Trophoblast cell (in vitro differentiated cells and primary cell): Measurements from ENCODE around the gene MTHFD2.

Experiments
- DNase-seq, 2 donors: peaks; one replicate each; pipeline ENCODE4 v3.0.0-alpha.2; 2016
- H2AFZ ChIP-seq: 2 replicates; pipeline ENCODE4 v1.6.1; 2013; ENCODE audit warnings: low read length, moderate library complexity, mild to moderate bottlenecking; ENCODE audit not compliant: insufficient read depth, poor library complexity
- H2AK5ac ChIP-seq: 2 replicates; pipeline ENCODE4 v1.6.1; 2013; ENCODE audit warnings: mild to moderate bottlenecking, low read length
- H2BK120ac ChIP-seq: 2 replicates; pipeline ENCODE4 v1.6.1; 2013; ENCODE audit warnings: low read length, mild to moderate bottlenecking, moderate library complexity; ENCODE audit not compliant: insufficient read depth, poor library complexity
- H2BK12ac ChIP-seq: 2 replicates; pipeline ENCODE4 v1.6.1; 2013; ENCODE audit warnings: mild to moderate bottlenecking, low read length, moderate library complexity
- H2BK5ac ChIP-seq: 2 replicates; pipeline ENCODE4 v1.6.1; 2013; ENCODE audit warnings: low read length, low read depth, moderate library complexity, mild to moderate bottlenecking; ENCODE audit not compliant: poor library complexity
- H3K14ac ChIP-seq: 2 replicates; pipeline ENCODE4 v1.6.1; 2013; ENCODE audit warnings: mild to moderate bottlenecking, low read length
- H3K18ac ChIP-seq: 2 replicates; pipeline ENCODE4 v1.6.1; 2013; ENCODE audit warnings: mild to moderate bottlenecking, low read length
- H3K23ac ChIP-seq: 2 replicates; pipeline ENCODE4 v1.6.1; 2013; ENCODE audit warnings: low read length
- H3K27ac ChIP-seq: 2 replicates; pipeline ENCODE4 v1.5.1; 2013; ENCODE audit warnings: low read depth, mild to moderate bottlenecking, inconsistent platforms, low read length, moderate library complexity
- H3K27me3 ChIP-seq: 2 replicates; pipeline ENCODE4 v1.6.1; 2013; ENCODE audit warnings: inconsistent platforms, mild to moderate bottlenecking, low read length, moderate library complexity; ENCODE audit not compliant: insufficient read depth
- H3K36me3 ChIP-seq, 2 experiments: 1 replicate in 1 of 2; 2 replicates in 1 of 2; pipeline ENCODE4 v1.6.1; 2013; ENCODE audit warnings: low read length in 2 of 2, mild to moderate bottlenecking in 2 of 2, moderate library complexity in 1 of 2; ENCODE audit not compliant: insufficient read depth in 2 of 2, control insufficient read depth in 1 of 2
- H3K4ac ChIP-seq: 2 replicates; pipeline ENCODE4 v1.6.1; 2013; ENCODE audit warnings: low read depth, mild to moderate bottlenecking, low read length, moderate library complexity
- H3K4me1 ChIP-seq, 2 experiments: 1 replicate in 1 of 2; 2 replicates in 1 of 2; pipeline ENCODE4 v1.6.1; 2013; ENCODE audit warnings: low read length in 2 of 2, mild to moderate bottlenecking in 2 of 2, moderate library complexity in 1 of 2; ENCODE audit not compliant: insufficient read depth in 2 of 2, control insufficient read depth in 1 of 2
- H3K4me2 ChIP-seq: 2 replicates; pipeline ENCODE4 v1.6.1; 2013; ENCODE audit warnings: inconsistent platforms, mild to moderate bottlenecking, low read length, moderate library complexity
- H3K4me3 ChIP-seq: 2 replicates; pipeline ENCODE4 v1.5.1; 2013; ENCODE audit warnings: mild to moderate bottlenecking, low read depth, low read length, inconsistent platforms
- H3K79me1 ChIP-seq: one replicate; pipeline ENCODE4 v1.6.1; 2013; ENCODE audit warnings: low read length
- H3K79me2 ChIP-seq: 2 replicates; pipeline ENCODE4 v1.6.1; 2013; ENCODE audit warnings: low read length, mild to moderate bottlenecking; ENCODE audit not compliant: control insufficient read depth, insufficient read depth, poor library complexity
- H3K9ac ChIP-seq: 2 replicates; pipeline ENCODE4 v1.6.1; 2013; ENCODE audit warnings: mild to moderate bottlenecking, low read length
- H3K9me3 ChIP-seq: 2 replicates; pipeline ENCODE4 v1.6.1; 2013; ENCODE audit warnings: low read depth, mild to moderate bottlenecking, control low read depth, inconsistent platforms, low read length; ENCODE audit not compliant: insufficient read depth
- H4K12ac ChIP-seq: 2 replicates; pipeline ENCODE4 v1.6.1; 2013; ENCODE audit warnings: low read depth, mild to moderate bottlenecking, low read length, moderate library complexity
- H4K8ac ChIP-seq: 2 replicates; pipeline ENCODE4 v1.6.1; 2013; ENCODE audit warnings: low read depth, mild to moderate bottlenecking, low read length, moderate library complexity
- H4K91ac ChIP-seq: one replicate; pipeline ENCODE4 v1.6.1; 2013; ENCODE audit warnings: low read depth, mild to moderate bottlenecking, low read length, moderate library complexity
- WGBS: extraction: QIAGEN DNeasy Blood & Tissue Kit; methylation state at CpG from one replicate; pipeline ENCODE4 v1.1.7; 2013; ENCODE audit warnings: missing lambda C conversion rate; ENCODE audit not compliant: insufficient read length, insufficient coverage; ENCODE audit errors: extremely low coverage; 5-methylcytosine and 5-hydroxymethylcytosine counted together

The MTHFD2 gene

DNA sequence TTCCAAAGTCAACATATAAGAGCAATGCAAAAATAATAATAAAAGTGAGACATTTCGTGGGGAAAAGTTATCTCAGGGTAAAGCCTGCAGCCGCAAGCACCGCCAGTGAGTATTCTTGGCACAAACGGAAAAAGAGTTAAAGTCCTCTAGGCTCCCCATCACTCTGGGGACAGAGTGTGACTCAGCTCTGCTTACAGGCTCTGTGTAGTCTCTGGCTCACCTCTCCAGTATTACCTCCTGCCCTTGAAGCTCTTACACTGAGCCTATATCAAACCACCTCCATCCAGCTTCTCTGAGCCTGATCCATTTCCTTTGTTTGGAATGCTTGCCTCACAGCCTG is 55.5 kb downstream of the MTHFD2 start:
- no peaks in the 10 kb centered on the region for H3K27me3 ChIP-seq
- no peak overlapping the region for H2AK5ac ChIP-seq
- no peak overlapping the region for H3K23ac ChIP-seq
- no peak overlapping the region for H4K8ac ChIP-seq
- H2BK120ac ChIP-seq: no peak overlapping the region
- H3K14ac ChIP-seq: no peak overlapping the region
- no peak overlapping the region for H3K4me2 ChIP-seq
- no peak overlapping the region for H3K18ac ChIP-seq
- H2BK12ac ChIP-seq: no peak overlapping the region
- DNase-seq: no peak
- no peak overlapping the region for H4K12ac ChIP-seq
- no peak overlapping the region for H2AFZ ChIP-seq
- H3K36me3 ChIP-seq: no peaks in the 10 kb centered on the region
- no CpG with 5 or more reads among the region's 4 CpGs for WGBS
- H3K27ac ChIP-seq: no peak overlapping the region
- H3K79me2 ChIP-seq: no peaks in the 10 kb centered on the region
- H3K4me1 ChIP-seq: no peaks in the 10 kb centered on the region
- H3K4me3 ChIP-seq: no peak overlapping the region
- H3K9me3 ChIP-seq: peaks cover 1% of the 10 kb centered on the region
- no peak overlapping the region for H4K91ac ChIP-seq
- no peak overlapping the region for H2BK5ac ChIP-seq
- H3K4ac ChIP-seq: no peak overlapping the region
- no peaks in the 10 kb centered on the region for H3K79me1 ChIP-seq
- H3K9ac ChIP-seq: no peak overlapping the region

GRCh38 chr2:74255660-74256213 is 57.3 kb downstream of the MTHFD2 start:
- H2AK5ac ChIP-seq: no peak overlapping the region
- H3K9ac ChIP-seq: no peak overlapping the region
- H2BK12ac ChIP-seq: no peak overlapping the region
- H3K23ac ChIP-seq: peak overlapping the region; percentile 19
- H3K18ac ChIP-seq: no peak overlapping the region
- H3K4me3 ChIP-seq: peak overlapping the region; percentile 27
- H3K79me2 ChIP-seq: no peaks in the 10 kb centered on the region
- no peaks in the 10 kb centered on the region for H3K79me1 ChIP-seq
- no peak overlapping the region for H3K4me2 ChIP-seq
- no peak overlapping the region for H3K4ac ChIP-seq
- no peak overlapping the region for H4K91ac ChIP-seq
- H3K9me3 ChIP-seq: peaks cover 1% of the 10 kb centered on the region
- no peak overlapping the region for H2BK120ac ChIP-seq
- no peak overlapping the region for H4K8ac ChIP-seq
- no peak overlapping the region for H2BK5ac ChIP-seq
- no peak overlapping the region for H2AFZ ChIP-seq
- no peak overlapping the region for H4K12ac ChIP-seq
- H3K27ac ChIP-seq: no peak overlapping the region
- DNase-seq: no peak
- H3K4me1 ChIP-seq: no peaks in the 10 kb centered on the region
- no CpG with 5 or more reads among the region's 18 CpGs for WGBS
- no peaks in the 10 kb centered on the region for H3K36me3 ChIP-seq
- no peaks in the 10 kb centered on the region for H3K27me3 ChIP-seq
- no peak overlapping the region for H3K14ac ChIP-seq

GRCh38 chr2:74259191-74259590 is 60.8 kb downstream of the MTHFD2 start:
- WGBS: no CpG with 5 or more reads among the region's 3 CpGs
- Histone ChIP-seq H3K79me1 (no peaks in the 10 kb centered on the region), H3K27me3 (no peaks in the 10 kb centered on the region), H3K27ac (no peak overlapping the region), H3K4me3 (no peak overlapping the region), H3K9me3 (peaks cover 1% of the 10 kb centered on the region), H3K36me3 (no peaks in the 10 kb centered on the region), H2BK12ac (no peak overlapping the region), H2AK5ac (no peak overlapping the region), H2AFZ (no peak overlapping the region), H3K9ac (no peak overlapping the region), H4K91ac (no peak overlapping the region), H3K23ac (no peak overlapping the region), H4K12ac (no peak overlapping the region), H3K4ac (no peak overlapping the region), H3K4me1 (peaks cover 0 to 3% of the 10 kb centered on the region in 2 experiments), H3K14ac (no peak overlapping the region), H4K8ac (no peak overlapping the region), H3K79me2 (no peaks in the 10 kb centered on the region), H3K4me2 (no peak overlapping the region), H2BK5ac (no peak overlapping the region), H3K18ac (no peak overlapping the region), H2BK120ac (no peak overlapping the region)
- DNase-seq: no peak

- Histone ChIP-seq H3K9ac (no peak overlapping the region), H4K91ac (no peak overlapping the region), H3K36me3 (no peaks in the 10 kb centered on the region), H4K8ac (no peak overlapping the region), H3K4ac (no peak overlapping the region), H3K4me3 (no peak overlapping the region), H4K12ac (no peak overlapping the region), H3K4me1 (peaks cover 0 to 3% of the 10 kb centered on the region in 2 experiments), H3K9me3 (peaks cover 1% of the 10 kb centered on the region), H3K79me1 (no peaks in the 10 kb centered on the region), H3K14ac (no peak overlapping the region), H2BK120ac (no peak overlapping the region), H2BK12ac (no peak overlapping the region), H2BK5ac (no peak overlapping the region), H3K4me2 (no peak overlapping the region), H3K79me2 (no peaks in the 10 kb centered on the region), H3K27ac (no peak overlapping the region), H2AK5ac (no peak overlapping the region), H3K23ac (no peak overlapping the region), H3K18ac (no peak overlapping the region), H3K27me3 (no peaks in the 10 kb centered on the region), H2AFZ (no peak overlapping the region)
- whole genome bisulfite sequencing: no CpG with 5 or more reads among the region's 4 CpGs
- peak in 1 of 2 donors; percentile 11 for DNase-seq
Measured at GRCh38 chr2:74259733-74260132, 61.3 kb downstream of the MTHFD2 start.
